Activated T-cell treated with anti-CD3 and anti-CD28 coated beads for 4 hours (primary cell): Measurements from ENCODE around the gene COCH.
"Not testable (repeated sequence)": the region's sequence is repeated elsewhere in the genome, so short reads cannot be mapped to it uniquely, and the experiment has no call there.

Experiments
- DNase-seq: peaks from one replicate; pipeline ENCODE4 v3.0.0-alpha.2; 2020

Gene COCH

GRCh38 chr14:30933937-30934336, 59.6 kb downstream of the COCH start:
- DNase-seq = not testable (repeated sequence)

GRCh38 chr14:30935445-30935844, 61.1 kb downstream of the COCH start:
- no peak for DNase-seq

- no peak for DNase-seq
These were observed 64.3 kb downstream of the COCH start for GRCh38 chr14:30938617-30939016.
